ENCODE data around the gene HMGB4.

DNA sequence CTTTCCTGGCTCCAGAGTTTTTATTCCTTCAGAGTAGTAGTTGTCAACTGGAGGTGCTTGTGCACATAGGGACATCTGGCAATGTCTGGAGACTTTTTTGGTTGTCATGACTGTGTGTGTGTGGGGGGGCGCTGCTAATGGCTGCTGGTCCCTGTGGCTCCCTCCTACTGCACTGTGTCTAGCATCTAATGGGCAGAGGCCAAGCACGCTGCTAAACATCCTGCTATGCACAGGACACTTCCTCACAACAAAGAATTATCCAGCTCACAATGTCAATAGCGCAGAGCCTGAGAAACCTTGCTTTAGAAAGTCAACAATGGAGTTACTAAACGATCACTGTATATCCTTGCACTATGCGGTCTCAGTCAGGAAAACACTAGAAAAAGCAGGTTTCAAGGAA, 19.7 kb upstream of the HMGB4 start:
- TF ChIP-seq, protein P1, sequence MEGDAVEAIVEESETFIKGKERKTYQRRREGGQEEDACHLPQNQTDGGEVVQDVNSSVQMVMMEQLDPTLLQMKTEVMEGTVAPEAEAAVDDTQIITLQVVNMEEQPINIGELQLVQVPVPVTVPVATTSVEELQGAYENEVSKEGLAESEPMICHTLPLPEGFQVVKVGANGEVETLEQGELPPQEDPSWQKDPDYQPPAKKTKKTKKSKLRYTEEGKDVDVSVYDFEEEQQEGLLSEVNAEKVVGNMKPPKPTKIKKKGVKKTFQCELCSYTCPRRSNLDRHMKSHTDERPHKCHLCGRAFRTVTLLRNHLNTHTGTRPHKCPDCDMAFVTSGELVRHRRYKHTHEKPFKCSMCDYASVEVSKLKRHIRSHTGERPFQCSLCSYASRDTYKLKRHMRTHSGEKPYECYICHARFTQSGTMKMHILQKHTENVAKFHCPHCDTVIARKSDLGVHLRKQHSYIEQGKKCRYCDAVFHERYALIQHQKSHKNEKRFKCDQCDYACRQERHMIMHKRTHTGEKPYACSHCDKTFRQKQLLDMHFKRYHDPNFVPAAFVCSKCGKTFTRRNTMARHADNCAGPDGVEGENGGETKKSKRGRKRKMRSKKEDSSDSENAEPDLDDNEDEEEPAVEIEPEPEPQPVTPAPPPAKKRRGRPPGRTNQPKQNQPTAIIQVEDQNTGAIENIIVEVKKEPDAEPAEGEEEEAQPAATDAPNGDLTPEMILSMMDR (IDR thresholded peaks at IDR 0.05), result no peak
- TF ChIP-seq POLR2AphosphoS5 (IDR thresholded peaks at IDR 0.05), result no peak
